Keratinocyte (primary cell): ENCODE measurements around the gene PHIP. TPM values are rescaled to one million over a fixed set of nuclear protein-coding genes. Genes with fewer than 3 reads are reported as not detected.

Experiments
- DNase-seq: peaks from one replicate; pipeline ENCODE4 v3.0.0-alpha.2; 2011; ENCODE audit warnings: low read depth, missing footprints, low spot score
- FAIRE-seq: peaks from 2 replicates; lab custom pipeline; 2011; peaks lifted over from hg19 to GRCh38; lab: Jason Lieb, UNC
- H2AFZ ChIP-seq: 2 replicates; pipeline ENCODE4 v1.6.0; 2012; ENCODE audit warnings: low read length, control low read depth, inconsistent platforms; ENCODE audit not compliant: control insufficient read depth
- H3K27ac ChIP-seq: 2 replicates; pipeline ENCODE4 v1.5.1; 2011; ENCODE audit warnings: low read length; ENCODE audit not compliant: control insufficient read depth, insufficient read depth
- H3K27me3 ChIP-seq: 3 replicates; pipeline ENCODE4 v1.6.0; 2011; ENCODE audit warnings: low read length; ENCODE audit not compliant: control insufficient read depth, insufficient read depth; ENCODE audit errors: extremely low read depth
- H3K36me3 ChIP-seq, 2 experiments: 2 replicates in 1 of 2; 3 replicates in 1 of 2; pipeline ENCODE4 v1.5.1; 2011; ENCODE audit warnings: low read length in 2 of 2, mild to moderate bottlenecking in 1 of 2; ENCODE audit not compliant: control insufficient read depth in 2 of 2, insufficient read depth in 2 of 2; ENCODE audit errors: extremely low read depth in 1 of 2
- H3K4me1 ChIP-seq: 3 replicates; pipeline ENCODE4 v1.5.1; 2011; ENCODE audit warnings: low read length; ENCODE audit not compliant: control insufficient read depth, insufficient read depth; ENCODE audit errors: extremely low read depth
- H3K4me2 ChIP-seq: 3 replicates; pipeline ENCODE4 v1.6.0; 2011; ENCODE audit warnings: low read depth, low read length; ENCODE audit not compliant: control insufficient read depth, insufficient read depth; ENCODE audit errors: extremely low read depth
- H3K4me3 ChIP-seq, 3 experiments: fragments of 200-600 bp in 1 of 3; sonication (generic) in 1 of 3; 2 replicates in 2 of 3; 3 replicates in 1 of 3; pipeline ENCODE4 v1.5.1; 2011 to 2016; ENCODE audit warnings: low read length in 3 of 3, mild to moderate bottlenecking in 3 of 3, control low read depth in 2 of 3, inconsistent platforms in 1 of 3, low read depth in 1 of 3, mixed read lengths in 1 of 3, mixed run types in 1 of 3, moderate library complexity in 1 of 3; ENCODE audit not compliant: control insufficient read depth in 2 of 3, insufficient read depth in 2 of 3; ENCODE audit errors: extremely low read depth in 1 of 3
- H3K79me2 ChIP-seq: 2 replicates; pipeline ENCODE4 v1.6.0; 2012; ENCODE audit warnings: low read length; ENCODE audit not compliant: control insufficient read depth, insufficient read depth
- H3K9ac ChIP-seq: 3 replicates; pipeline ENCODE4 v1.6.0; 2011; ENCODE audit warnings: low read length; ENCODE audit not compliant: control insufficient read depth, insufficient read depth; ENCODE audit errors: extremely low read depth
- H3K9me1 ChIP-seq: 3 replicates; pipeline ENCODE4 v1.6.0; 2011; ENCODE audit warnings: low read length; ENCODE audit not compliant: control insufficient read depth, insufficient read depth; ENCODE audit errors: extremely low read depth
- H3K9me3 ChIP-seq: 2 replicates; pipeline ENCODE4 v1.5.1; 2012; ENCODE audit warnings: low read depth, low read length; ENCODE audit not compliant: control insufficient read depth
- H4K20me1 ChIP-seq: 3 replicates; pipeline ENCODE4 v1.6.0; 2011; ENCODE audit warnings: low read length; ENCODE audit not compliant: control insufficient read depth, insufficient read depth; ENCODE audit errors: extremely low read depth
- EZH2 ChIP-seq: IDR thresholded peaks from one replicate; pipeline ENCODE4 v1.6.1; 2012; ENCODE audit warnings: inconsistent platforms, mild to moderate bottlenecking, low read length, moderate library complexity
- dilution Hi-C: fragments of 300-500 bp; cut with MboI; formaldehyde crosslinking; loops from one replicate; pipeline ENCODE4 v1.7.0; 2020; ENCODE audit warnings: low sequenced_read_pairs; ENCODE audit not compliant: extremely low pct_ligation_motif_present
- polyA plus RNA-seq, 5 experiments: library from polyadenylated mRNA; depleted of rRNA in 3 of 5; stranded (reverse) in 3 of 5; stranded (forward) in 1 of 5; unstranded in 1 of 5; fragments of >200 nt; gene quantifications; 1 replicate in 1 of 5; 2 replicates in 3 of 5; 3 replicates in 1 of 5; pipeline versions ENCODE4 v1.2.1 to v1.2.3, GENCODE V29; 2011 to 2012; ENCODE audit warnings: missing spikeins in 2 of 5, low read depth in 1 of 5, low replicate concordance in 1 of 5
- TF ChIP-seq, protein P1 (sequence below), 3 experiments: IDR thresholded peaks in 1 of 3; conservative IDR thresholded peaks in 1 of 3; optimal IDR thresholded peaks in 1 of 3; 2 replicates in 2 of 3; 3 replicates in 1 of 3; pipeline versions ENCODE3 to v1.5.1; 2011; ENCODE audit warnings: low read length in 3 of 3, mild to moderate bottlenecking in 3 of 3, moderate library complexity in 2 of 3, control low read depth in 1 of 3, inconsistent platforms in 1 of 3; ENCODE audit not compliant: insufficient read depth in 2 of 3; ENCODE audit errors: extremely low read depth in 1 of 3

PHIP gene
- polyA plus RNA-seq, 1 donor (not counting 4 experiments of a cell fraction or from before 2014, with no cell fraction given), result 7.9 TPM

DNA sequence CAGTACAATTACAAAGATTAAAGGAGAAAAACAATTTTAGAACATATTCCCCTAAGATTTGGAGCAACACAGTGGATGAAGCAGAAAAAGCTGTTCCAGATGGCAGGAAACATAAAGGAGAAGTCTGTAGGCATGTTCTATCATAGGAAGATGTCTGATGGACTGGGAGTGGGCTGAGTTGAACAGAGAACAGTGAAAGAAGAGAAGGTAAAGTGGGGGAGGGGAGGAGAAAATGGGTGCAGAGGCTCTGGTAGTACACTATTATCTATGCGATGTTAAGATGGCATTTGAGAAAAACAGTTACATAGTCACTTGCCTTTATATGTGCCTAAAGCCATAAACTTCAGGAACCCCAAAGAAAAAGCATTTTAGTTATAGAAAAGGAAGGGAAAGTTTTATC, 4.2 kb upstream of the PHIP start:
- FAIRE-seq, result no peak

DNA sequence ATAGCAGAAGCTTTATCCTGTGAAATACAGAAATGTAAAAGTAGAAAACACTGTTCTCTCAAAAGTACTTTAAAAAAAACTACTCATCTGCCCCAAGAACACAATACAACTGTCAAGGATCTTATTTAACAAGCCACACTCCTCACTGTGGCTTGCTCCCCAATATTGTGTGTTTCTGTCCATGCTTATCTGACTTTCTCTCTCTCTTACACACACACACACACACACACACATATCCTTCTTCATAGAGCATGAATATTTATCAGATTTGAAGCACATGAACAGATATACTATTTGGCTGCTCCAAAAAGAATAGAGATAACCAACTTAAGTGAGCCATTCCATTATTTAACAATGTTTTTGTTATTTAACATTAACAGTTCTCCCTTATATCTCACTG, 3.6 kb upstream of the PHIP start:
- H3K27me3 ChIP-seq, result no peaks in the 10 kb centered on the region
- no peak overlapping the region for H3K4me2 ChIP-seq
- H2AFZ ChIP-seq, result no peak overlapping the region
- peaks cover 7% of the 10 kb centered on the region for H3K4me1 ChIP-seq
- FAIRE-seq (no peak), DNase-seq (no peak)
- no peaks in the 10 kb centered on the region for H3K9me1 ChIP-seq
- dilution Hi-C loops, result no loop called here
- no peak for TF ChIP-seq EZH2
- TF ChIP-seq, protein P1, sequence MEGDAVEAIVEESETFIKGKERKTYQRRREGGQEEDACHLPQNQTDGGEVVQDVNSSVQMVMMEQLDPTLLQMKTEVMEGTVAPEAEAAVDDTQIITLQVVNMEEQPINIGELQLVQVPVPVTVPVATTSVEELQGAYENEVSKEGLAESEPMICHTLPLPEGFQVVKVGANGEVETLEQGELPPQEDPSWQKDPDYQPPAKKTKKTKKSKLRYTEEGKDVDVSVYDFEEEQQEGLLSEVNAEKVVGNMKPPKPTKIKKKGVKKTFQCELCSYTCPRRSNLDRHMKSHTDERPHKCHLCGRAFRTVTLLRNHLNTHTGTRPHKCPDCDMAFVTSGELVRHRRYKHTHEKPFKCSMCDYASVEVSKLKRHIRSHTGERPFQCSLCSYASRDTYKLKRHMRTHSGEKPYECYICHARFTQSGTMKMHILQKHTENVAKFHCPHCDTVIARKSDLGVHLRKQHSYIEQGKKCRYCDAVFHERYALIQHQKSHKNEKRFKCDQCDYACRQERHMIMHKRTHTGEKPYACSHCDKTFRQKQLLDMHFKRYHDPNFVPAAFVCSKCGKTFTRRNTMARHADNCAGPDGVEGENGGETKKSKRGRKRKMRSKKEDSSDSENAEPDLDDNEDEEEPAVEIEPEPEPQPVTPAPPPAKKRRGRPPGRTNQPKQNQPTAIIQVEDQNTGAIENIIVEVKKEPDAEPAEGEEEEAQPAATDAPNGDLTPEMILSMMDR (optimal IDR thresholded peaks at IDR 0.05 in 1 of 3, IDR thresholded peaks at IDR 0.05 in 1 of 3, conservative IDR thresholded peaks at IDR 0.05 in 1 of 3; ENCODE audit: extremely low read depth in 1 of 3, insufficient read depth in 2 of 3, low read length in 3 of 3), result no peak
- H3K27ac ChIP-seq, result no peak overlapping the region
- no peaks in the 10 kb centered on the region for H3K36me3 ChIP-seq
- H3K9me3 ChIP-seq, result no peaks in the 10 kb centered on the region
- no peak overlapping the region for H3K9ac ChIP-seq
- no peak overlapping the region for H3K4me3 ChIP-seq
- no peaks in the 10 kb centered on the region for H3K79me2 ChIP-seq
- H4K20me1 ChIP-seq, result no peaks in the 10 kb centered on the region

More for the DNA sequence above, 4.2 kb upstream of the PHIP start:
- no peak overlapping the region for H3K9ac ChIP-seq
- H2AFZ ChIP-seq, result no peak overlapping the region
- dilution Hi-C loops, result no loop called here
- peaks cover 7% of the 10 kb centered on the region for H3K4me1 ChIP-seq
- no peak overlapping the region for H3K27ac ChIP-seq
- no peaks in the 10 kb centered on the region for H3K9me1 ChIP-seq
- no peak overlapping the region for H3K4me3 ChIP-seq
- no peaks in the 10 kb centered on the region for H3K9me3 ChIP-seq
- H3K27me3 ChIP-seq, result no peaks in the 10 kb centered on the region
- no peak for DNase-seq
- H3K36me3 ChIP-seq, result no peaks in the 10 kb centered on the region
- H3K79me2 ChIP-seq, result no peaks in the 10 kb centered on the region
- H3K4me2 ChIP-seq, result no peak overlapping the region
- TF ChIP-seq, protein P1 (optimal IDR thresholded peaks at IDR 0.05 in 1 of 3, IDR thresholded peaks at IDR 0.05 in 1 of 3, conservative IDR thresholded peaks at IDR 0.05 in 1 of 3; ENCODE audit: extremely low read depth in 1 of 3, insufficient read depth in 2 of 3, low read length in 3 of 3), result no peak
- no peak for TF ChIP-seq EZH2
- H4K20me1 ChIP-seq, result no peaks in the 10 kb centered on the region
